GM23338 (cell line): ENCODE data around the gene AFF1. TPM values are rescaled to one million over a fixed set of nuclear protein-coding genes. Genes with fewer than 3 reads are reported as not detected.

Experiments
- ATAC-seq: fragments of 200-7000 bp; cut with Tn5 transposase; 3 replicates; pipeline ENCODE4 v1.9.1; 2020
- DNase-seq: peaks from one replicate; pipeline ENCODE4 v3.0.0-alpha.2; 2015; ENCODE audit warnings: low spot score
- H2AFZ ChIP-seq: fragments of 200-600 bp; sonication (generic); 2 replicates; pipeline ENCODE4 v1.8.0; 2016; ENCODE audit warnings: antibody characterized with exemption, mild to moderate bottlenecking, moderate library complexity
- H3F3A ChIP-seq: fragments of 200-600 bp; sonication (generic); replicated peaks from 2 replicates; pipeline ENCODE4 v1.8.0; 2017; ENCODE audit warnings: antibody characterized with exemption, mixed run types, low read depth
- H3K27ac ChIP-seq: fragments of 200-600 bp; sonication (generic); 2 replicates; pipeline ENCODE4 v1.6.1; 2016; ENCODE audit warnings: low read depth
- H3K27me3 ChIP-seq: fragments of 200-600 bp; sonication (generic); 2 replicates; pipeline ENCODE4 v1.8.0; 2016; ENCODE audit warnings: mild to moderate bottlenecking, mixed run types, moderate library complexity; ENCODE audit not compliant: insufficient read depth
- H3K36me3 ChIP-seq: fragments of 200-600 bp; sonication (generic); 2 replicates; pipeline ENCODE4 v1.8.0; 2016; ENCODE audit warnings: mild to moderate bottlenecking; ENCODE audit not compliant: insufficient read depth
- H3K4me1 ChIP-seq: fragments of 200-600 bp; sonication (generic); 2 replicates; pipeline ENCODE4 v1.8.0; 2016; ENCODE audit warnings: mild to moderate bottlenecking, moderate library complexity; ENCODE audit not compliant: insufficient read depth
- H3K4me2 ChIP-seq: fragments of 200-600 bp; sonication (generic); 2 replicates; pipeline ENCODE4 v1.7.1; 2017; ENCODE audit warnings: mixed run types
- H3K4me3 ChIP-seq: fragments of 200-600 bp; sonication (generic); 2 replicates; pipeline ENCODE4 v1.6.1; 2016; ENCODE audit warnings: mixed run types
- H3K79me2 ChIP-seq: fragments of 200-600 bp; sonication (generic); replicated peaks from 2 replicates; pipeline ENCODE4 v1.8.0; 2017; ENCODE audit warnings: mild to moderate bottlenecking; ENCODE audit not compliant: insufficient read depth
- H3K9me2 ChIP-seq: fragments of 200-600 bp; sonication (generic); 2 replicates; pipeline ENCODE4 v1.8.0; 2017; ENCODE audit not compliant: insufficient read depth
- H4K20me1 ChIP-seq: fragments of 200-600 bp; sonication (generic); replicated peaks from 2 replicates; pipeline ENCODE4 v1.8.0; 2017; ENCODE audit warnings: mild to moderate bottlenecking; ENCODE audit not compliant: insufficient read depth
- H3K27ac Mint-ChIP-seq: 2 replicates; pipeline ENCODE4 v1.8.0; 2020; ENCODE audit warnings: inconsistent platforms, mild to moderate bottlenecking, moderate library complexity, mixed read lengths
- H3K27me3 Mint-ChIP-seq: 3 replicates; pipeline ENCODE4 v1.8.0; 2022; ENCODE audit warnings: low read depth, mild to moderate bottlenecking, moderate library complexity, mixed read lengths, inconsistent platforms; ENCODE audit not compliant: insufficient read depth, poor library complexity
- H3K36me3 Mint-ChIP-seq: 3 replicates; pipeline ENCODE4 v1.8.0; 2021; ENCODE audit warnings: low read depth, mild to moderate bottlenecking, inconsistent platforms, moderate library complexity, mixed read lengths
- H3K4me1 Mint-ChIP-seq: 3 replicates; pipeline ENCODE4 v1.8.0; 2020; ENCODE audit warnings: mild to moderate bottlenecking, inconsistent platforms, mixed read lengths
- H3K4me3 Mint-ChIP-seq: 3 replicates; pipeline ENCODE4 v1.8.0; 2021; ENCODE audit warnings: moderate library complexity, mild to moderate bottlenecking, inconsistent platforms, mixed read lengths
- H3K9me3 Mint-ChIP-seq: 3 replicates; pipeline ENCODE4 v1.8.0; 2020; ENCODE audit warnings: moderate library complexity, mild to moderate bottlenecking, inconsistent platforms, mixed read lengths
- CREB1 ChIP-seq: fragments of 250-450 bp; sonication (Bioruptor Pico); IDR thresholded peaks from 2 replicates; pipeline ENCODE4 v1.5.0; 2020; ENCODE audit warnings: low read depth, mild to moderate bottlenecking, moderate library complexity
- CTCF ChIP-seq, 2 experiments: fragments of 200-600 bp in 1 of 2; sonication (generic) in 1 of 2; conservative IDR thresholded peaks; 2 replicates each; pipeline versions ENCODE4 v1.5.1 to v1.6.1; 2016 to 2017; ENCODE audit warnings: antibody characterized with exemption in 2 of 2, low read depth in 2 of 2, mild to moderate bottlenecking in 2 of 2, moderate library complexity in 1 of 2
- EZH2 ChIP-seq: fragments of 200-600 bp; sonication (generic); IDR thresholded peaks from one replicate; pipeline ENCODE4 v1.8.0; 2017; ENCODE audit warnings: antibody characterized with exemption, mild to moderate bottlenecking, low read depth; ENCODE audit not compliant: unreplicated experiment
- EZH2phosphoT487 ChIP-seq: fragments of 200-600 bp; sonication (generic); IDR thresholded peaks from one replicate; pipeline ENCODE4 v1.8.1; 2018; ENCODE audit warnings: antibody characterized with exemption; ENCODE audit not compliant: unreplicated experiment
- JUNB ChIP-seq: IDR thresholded peaks from one replicate; pipeline ENCODE4 v1.6.1; 2016; ENCODE audit warnings: antibody characterized with exemption; ENCODE audit not compliant: unreplicated experiment
- NANOG ChIP-seq: IDR thresholded peaks from 2 replicates; pipeline ENCODE4 v1.6.1; 2016; ENCODE audit warnings: antibody characterized with exemption, borderline replicate concordance
- POLR2AphosphoS5 ChIP-seq: IDR thresholded peaks from 2 replicates; pipeline ENCODE4 v1.6.1; 2016; ENCODE audit warnings: antibody characterized with exemption, low read depth
- STAT1 ChIP-seq: IDR thresholded peaks from one replicate; pipeline ENCODE4 v1.6.1; 2016; ENCODE audit warnings: antibody characterized with exemption; ENCODE audit not compliant: unreplicated experiment
- ZNF114 ChIP-seq: fragments of 250-450 bp; sonication (Bioruptor Pico); IDR thresholded peaks from 2 replicates; pipeline ENCODE4 v1.5.0; 2020; ENCODE audit warnings: mild to moderate bottlenecking, moderate library complexity
- ZNF331 ChIP-seq: fragments of 250-450 bp; sonication (Bioruptor Pico); IDR thresholded peaks from 2 replicates; pipeline ENCODE4 v1.5.0; 2020; ENCODE audit warnings: low read depth, mild to moderate bottlenecking, moderate library complexity
- polyA plus RNA-seq: library from polyadenylated mRNA; unstranded; fragments of >200 nt; fragmentation: Nextera tagmentation; extraction: Ambion mirVana; gene quantifications from 2 replicates; pipeline ENCODE4 v1.2.1, GENCODE V29; 2016
- total RNA-seq: library from RNA; depleted of rRNA; stranded (reverse); fragments of >200 nt; shearing (Covaris generic); gene quantifications from 2 replicates; pipeline ENCODE4 v1.2.3, GENCODE V29; 2014
- TF ChIP-seq, protein P1 (sequence below): IDR thresholded peaks from 2 replicates; pipeline ENCODE4 v1.6.1; 2016; ENCODE audit warnings: antibody characterized with exemption
- TF ChIP-seq, protein P2 (sequence below): IDR thresholded peaks from one replicate; pipeline ENCODE4 v1.6.1; 2018; ENCODE audit warnings: antibody characterized with exemption; ENCODE audit not compliant: unreplicated experiment
- TF ChIP-seq, protein P3 (sequence below): fragments of 250-450 bp; sonication (Bioruptor Pico); IDR thresholded peaks from 2 replicates; pipeline ENCODE4 v1.5.0; 2020; ENCODE audit warnings: mild to moderate bottlenecking, moderate library complexity

AFF1 gene
- total and polyA plus RNA-seq, 2 experiments from 2014 or later, result 42.6 to 67.2 TPM

- TF ChIP-seq ZNF331, result no peak
- no peak for TF ChIP-seq JUNB
- TF ChIP-seq POLR2AphosphoS5, result no peak
- TF ChIP-seq NANOG, result no peak
- no peak for TF ChIP-seq CREB1 (CRISPR knock-in tag)
- no peak for TF ChIP-seq ZNF114 (CRISPR knock-in tag)
- no peak for TF ChIP-seq STAT1
- TF ChIP-seq EZH2phosphoT487, result no peak
- TF ChIP-seq, protein P1, sequence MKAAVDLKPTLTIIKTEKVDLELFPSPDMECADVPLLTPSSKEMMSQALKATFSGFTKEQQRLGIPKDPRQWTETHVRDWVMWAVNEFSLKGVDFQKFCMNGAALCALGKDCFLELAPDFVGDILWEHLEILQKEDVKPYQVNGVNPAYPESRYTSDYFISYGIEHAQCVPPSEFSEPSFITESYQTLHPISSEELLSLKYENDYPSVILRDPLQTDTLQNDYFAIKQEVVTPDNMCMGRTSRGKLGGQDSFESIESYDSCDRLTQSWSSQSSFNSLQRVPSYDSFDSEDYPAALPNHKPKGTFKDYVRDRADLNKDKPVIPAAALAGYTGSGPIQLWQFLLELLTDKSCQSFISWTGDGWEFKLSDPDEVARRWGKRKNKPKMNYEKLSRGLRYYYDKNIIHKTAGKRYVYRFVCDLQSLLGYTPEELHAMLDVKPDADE, result no peak
- TF ChIP-seq, protein P2, sequence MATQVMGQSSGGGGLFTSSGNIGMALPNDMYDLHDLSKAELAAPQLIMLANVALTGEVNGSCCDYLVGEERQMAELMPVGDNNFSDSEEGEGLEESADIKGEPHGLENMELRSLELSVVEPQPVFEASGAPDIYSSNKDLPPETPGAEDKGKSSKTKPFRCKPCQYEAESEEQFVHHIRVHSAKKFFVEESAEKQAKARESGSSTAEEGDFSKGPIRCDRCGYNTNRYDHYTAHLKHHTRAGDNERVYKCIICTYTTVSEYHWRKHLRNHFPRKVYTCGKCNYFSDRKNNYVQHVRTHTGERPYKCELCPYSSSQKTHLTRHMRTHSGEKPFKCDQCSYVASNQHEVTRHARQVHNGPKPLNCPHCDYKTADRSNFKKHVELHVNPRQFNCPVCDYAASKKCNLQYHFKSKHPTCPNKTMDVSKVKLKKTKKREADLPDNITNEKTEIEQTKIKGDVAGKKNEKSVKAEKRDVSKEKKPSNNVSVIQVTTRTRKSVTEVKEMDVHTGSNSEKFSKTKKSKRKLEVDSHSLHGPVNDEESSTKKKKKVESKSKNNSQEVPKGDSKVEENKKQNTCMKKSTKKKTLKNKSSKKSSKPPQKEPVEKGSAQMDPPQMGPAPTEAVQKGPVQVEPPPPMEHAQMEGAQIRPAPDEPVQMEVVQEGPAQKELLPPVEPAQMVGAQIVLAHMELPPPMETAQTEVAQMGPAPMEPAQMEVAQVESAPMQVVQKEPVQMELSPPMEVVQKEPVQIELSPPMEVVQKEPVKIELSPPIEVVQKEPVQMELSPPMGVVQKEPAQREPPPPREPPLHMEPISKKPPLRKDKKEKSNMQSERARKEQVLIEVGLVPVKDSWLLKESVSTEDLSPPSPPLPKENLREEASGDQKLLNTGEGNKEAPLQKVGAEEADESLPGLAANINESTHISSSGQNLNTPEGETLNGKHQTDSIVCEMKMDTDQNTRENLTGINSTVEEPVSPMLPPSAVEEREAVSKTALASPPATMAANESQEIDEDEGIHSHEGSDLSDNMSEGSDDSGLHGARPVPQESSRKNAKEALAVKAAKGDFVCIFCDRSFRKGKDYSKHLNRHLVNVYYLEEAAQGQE, result no peak
- TF ChIP-seq, protein P3, sequence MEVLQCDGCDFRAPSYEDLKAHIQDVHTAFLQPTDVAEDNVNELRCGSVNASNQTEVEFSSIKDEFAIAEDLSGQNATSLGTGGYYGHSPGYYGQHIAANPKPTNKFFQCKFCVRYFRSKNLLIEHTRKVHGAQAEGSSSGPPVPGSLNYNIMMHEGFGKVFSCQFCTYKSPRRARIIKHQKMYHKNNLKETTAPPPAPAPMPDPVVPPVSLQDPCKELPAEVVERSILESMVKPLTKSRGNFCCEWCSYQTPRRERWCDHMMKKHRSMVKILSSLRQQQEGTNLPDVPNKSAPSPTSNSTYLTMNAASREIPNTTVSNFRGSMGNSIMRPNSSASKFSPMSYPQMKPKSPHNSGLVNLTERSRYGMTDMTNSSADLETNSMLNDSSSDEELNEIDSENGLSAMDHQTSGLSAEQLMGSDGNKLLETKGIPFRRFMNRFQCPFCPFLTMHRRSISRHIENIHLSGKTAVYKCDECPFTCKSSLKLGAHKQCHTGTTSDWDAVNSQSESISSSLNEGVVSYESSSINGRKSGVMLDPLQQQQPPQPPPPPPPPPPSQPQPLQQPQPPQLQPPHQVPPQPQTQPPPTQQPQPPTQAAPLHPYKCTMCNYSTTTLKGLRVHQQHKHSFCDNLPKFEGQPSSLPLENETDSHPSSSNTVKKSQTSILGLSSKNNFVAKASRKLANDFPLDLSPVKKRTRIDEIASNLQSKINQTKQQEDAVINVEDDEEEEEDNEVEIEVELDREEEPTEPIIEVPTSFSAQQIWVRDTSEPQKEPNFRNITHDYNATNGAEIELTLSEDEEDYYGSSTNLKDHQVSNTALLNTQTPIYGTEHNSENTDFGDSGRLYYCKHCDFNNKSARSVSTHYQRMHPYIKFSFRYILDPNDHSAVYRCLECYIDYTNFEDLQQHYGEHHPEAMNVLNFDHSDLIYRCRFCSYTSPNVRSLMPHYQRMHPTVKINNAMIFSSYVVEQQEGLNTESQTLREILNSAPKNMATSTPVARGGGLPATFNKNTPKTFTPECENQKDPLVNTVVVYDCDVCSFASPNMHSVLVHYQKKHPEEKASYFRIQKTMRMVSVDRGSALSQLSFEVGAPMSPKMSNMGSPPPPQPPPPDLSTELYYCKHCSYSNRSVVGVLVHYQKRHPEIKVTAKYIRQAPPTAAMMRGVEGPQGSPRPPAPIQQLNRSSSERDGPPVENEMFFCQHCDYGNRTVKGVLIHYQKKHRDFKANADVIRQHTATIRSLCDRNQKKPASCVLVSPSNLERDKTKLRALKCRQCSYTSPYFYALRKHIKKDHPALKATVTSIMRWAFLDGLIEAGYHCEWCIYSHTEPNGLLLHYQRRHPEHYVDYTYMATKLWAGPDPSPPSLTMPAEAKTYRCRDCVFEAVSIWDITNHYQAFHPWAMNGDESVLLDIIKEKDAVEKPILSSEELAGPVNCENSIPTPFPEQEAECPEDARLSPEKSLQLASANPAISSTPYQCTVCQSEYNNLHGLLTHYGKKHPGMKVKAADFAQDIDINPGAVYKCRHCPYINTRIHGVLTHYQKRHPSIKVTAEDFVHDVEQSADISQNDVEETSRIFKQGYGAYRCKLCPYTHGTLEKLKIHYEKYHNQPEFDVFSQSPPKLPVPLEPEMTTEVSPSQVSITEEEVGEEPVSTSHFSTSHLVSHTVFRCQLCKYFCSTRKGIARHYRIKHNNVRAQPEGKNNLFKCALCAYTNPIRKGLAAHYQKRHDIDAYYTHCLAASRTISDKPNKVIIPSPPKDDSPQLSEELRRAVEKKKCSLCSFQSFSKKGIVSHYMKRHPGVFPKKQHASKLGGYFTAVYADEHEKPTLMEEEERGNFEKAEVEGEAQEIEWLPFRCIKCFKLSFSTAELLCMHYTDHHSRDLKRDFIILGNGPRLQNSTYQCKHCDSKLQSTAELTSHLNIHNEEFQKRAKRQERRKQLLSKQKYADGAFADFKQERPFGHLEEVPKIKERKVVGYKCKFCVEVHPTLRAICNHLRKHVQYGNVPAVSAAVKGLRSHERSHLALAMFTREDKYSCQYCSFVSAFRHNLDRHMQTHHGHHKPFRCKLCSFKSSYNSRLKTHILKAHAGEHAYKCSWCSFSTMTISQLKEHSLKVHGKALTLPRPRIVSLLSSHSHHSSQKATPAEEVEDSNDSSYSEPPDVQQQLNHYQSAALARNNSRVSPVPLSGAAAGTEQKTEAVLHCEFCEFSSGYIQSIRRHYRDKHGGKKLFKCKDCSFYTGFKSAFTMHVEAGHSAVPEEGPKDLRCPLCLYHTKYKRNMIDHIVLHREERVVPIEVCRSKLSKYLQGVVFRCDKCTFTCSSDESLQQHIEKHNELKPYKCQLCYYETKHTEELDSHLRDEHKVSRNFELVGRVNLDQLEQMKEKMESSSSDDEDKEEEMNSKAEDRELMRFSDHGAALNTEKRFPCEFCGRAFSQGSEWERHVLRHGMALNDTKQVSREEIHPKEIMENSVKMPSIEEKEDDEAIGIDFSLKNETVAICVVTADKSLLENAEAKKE (CRISPR knock-in tag), result no peak
- TF ChIP-seq CTCF (conservative IDR thresholded peaks at IDR 0.05; ENCODE audit: low read depth in 2 of 2), result no peak
- TF ChIP-seq EZH2, result no peak
- no peak overlapping the region for H3K4me3 ChIP-seq
- H3K4me1 ChIP-seq, result 0 out of 2 replicates have a peak, but pooled peaks cover 3% of the 10 kb centered on the region
- no peak overlapping the region for H3K4me2 ChIP-seq
- peaks cover 7% of the 10 kb centered on the region for H3K27me3 Mint-ChIP-seq
- H3K36me3 Mint-ChIP-seq, result peaks cover 38% of the 10 kb centered on the region
- peaks cover 5% of the 10 kb centered on the region; the same call in 2 of the 3 replicates for H3K9me3 Mint-ChIP-seq
- peaks cover 56% of the 10 kb centered on the region for H3K79me2 ChIP-seq
- H3K27me3 ChIP-seq, result no peaks in the 10 kb centered on the region
- no peaks in the 10 kb centered on the region for H3K36me3 ChIP-seq
- ATAC-seq, result no peak
- DNase-seq, result no peak
- no peak overlapping the region for H2AFZ ChIP-seq
- no peaks in the 10 kb centered on the region for H3K9me2 ChIP-seq
- peaks cover 2% of the 10 kb centered on the region; the same call in 1 of the 3 replicates for H3K4me1 Mint-ChIP-seq
- H4K20me1 ChIP-seq, result peaks cover 5% of the 10 kb centered on the region; the same call in 1 of the 2 replicates
- no peak overlapping the region for H3K4me3 Mint-ChIP-seq
- H3K27ac ChIP-seq, result no peak overlapping the region
- no peak overlapping the region for H3K27ac Mint-ChIP-seq
- H3F3A ChIP-seq, result no peaks in the 10 kb centered on the region
These were observed 55.7 kb downstream of the AFF1 start for GRCh38 chr4:86990510-86990909.
